GM12874 (cell line): ENCODE data around the gene GSK3A.
A peak's percentile ranks its signal among the peaks of the same experiment; 100 is the strongest.

Source experiments
- TF ChIP-seq, protein P1 (sequence below): IDR thresholded peaks from 2 replicates; pipeline ENCODE4 v1.5.1; 2011; ENCODE audit warnings: low read depth, mild to moderate bottlenecking, control low read depth, low read length, moderate library complexity; ENCODE audit not compliant: insufficient read depth

The GSK3A gene

GRCh38 chr19:42279902-42280814 is 37.8 kb upstream of the GSK3A start:
- TF ChIP-seq, protein P1, sequence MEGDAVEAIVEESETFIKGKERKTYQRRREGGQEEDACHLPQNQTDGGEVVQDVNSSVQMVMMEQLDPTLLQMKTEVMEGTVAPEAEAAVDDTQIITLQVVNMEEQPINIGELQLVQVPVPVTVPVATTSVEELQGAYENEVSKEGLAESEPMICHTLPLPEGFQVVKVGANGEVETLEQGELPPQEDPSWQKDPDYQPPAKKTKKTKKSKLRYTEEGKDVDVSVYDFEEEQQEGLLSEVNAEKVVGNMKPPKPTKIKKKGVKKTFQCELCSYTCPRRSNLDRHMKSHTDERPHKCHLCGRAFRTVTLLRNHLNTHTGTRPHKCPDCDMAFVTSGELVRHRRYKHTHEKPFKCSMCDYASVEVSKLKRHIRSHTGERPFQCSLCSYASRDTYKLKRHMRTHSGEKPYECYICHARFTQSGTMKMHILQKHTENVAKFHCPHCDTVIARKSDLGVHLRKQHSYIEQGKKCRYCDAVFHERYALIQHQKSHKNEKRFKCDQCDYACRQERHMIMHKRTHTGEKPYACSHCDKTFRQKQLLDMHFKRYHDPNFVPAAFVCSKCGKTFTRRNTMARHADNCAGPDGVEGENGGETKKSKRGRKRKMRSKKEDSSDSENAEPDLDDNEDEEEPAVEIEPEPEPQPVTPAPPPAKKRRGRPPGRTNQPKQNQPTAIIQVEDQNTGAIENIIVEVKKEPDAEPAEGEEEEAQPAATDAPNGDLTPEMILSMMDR, result peak; percentile 99

DNA sequence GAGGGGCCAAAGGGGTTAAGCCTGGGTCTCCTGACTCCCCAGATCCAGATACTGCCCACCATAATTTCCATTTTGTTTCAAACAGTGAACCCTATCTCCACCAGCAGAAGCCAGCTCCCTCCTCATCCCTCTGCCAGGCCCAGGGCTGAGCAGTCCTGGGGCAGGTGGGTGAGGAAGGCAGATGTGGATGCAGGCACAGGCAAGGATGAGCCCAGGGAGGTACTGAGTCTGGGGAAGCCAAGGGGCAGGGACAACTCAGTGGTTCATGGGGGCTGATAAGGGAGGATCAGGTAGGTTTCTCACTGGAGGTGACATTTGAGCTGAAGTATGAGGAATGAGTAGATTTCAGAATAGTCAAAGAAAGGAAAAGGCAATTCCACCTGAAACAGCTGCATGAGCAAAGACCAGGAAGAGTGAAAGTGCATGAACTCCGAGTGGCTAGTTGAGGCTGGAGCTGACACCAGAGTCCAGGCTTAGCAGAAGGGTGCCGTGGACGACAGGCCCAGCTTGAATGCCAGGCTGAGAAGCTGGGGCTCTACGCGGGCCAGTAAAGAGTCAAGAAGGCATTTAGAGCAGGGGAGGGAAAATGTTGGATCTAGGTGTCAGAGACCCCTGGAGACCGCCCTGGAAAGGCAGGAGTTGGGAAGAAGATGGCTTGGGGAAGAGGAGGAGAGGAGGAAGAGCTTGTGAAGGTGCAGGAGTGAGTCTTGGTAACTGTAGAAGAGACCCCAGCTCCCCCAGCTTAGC is 36.9 kb upstream of the GSK3A start:
- TF ChIP-seq, protein P1, result no peak

GRCh38 chr19:42278452-42279154 is 36.2 kb upstream of the GSK3A start:
- TF ChIP-seq, protein P1, result no peak

DNA sequence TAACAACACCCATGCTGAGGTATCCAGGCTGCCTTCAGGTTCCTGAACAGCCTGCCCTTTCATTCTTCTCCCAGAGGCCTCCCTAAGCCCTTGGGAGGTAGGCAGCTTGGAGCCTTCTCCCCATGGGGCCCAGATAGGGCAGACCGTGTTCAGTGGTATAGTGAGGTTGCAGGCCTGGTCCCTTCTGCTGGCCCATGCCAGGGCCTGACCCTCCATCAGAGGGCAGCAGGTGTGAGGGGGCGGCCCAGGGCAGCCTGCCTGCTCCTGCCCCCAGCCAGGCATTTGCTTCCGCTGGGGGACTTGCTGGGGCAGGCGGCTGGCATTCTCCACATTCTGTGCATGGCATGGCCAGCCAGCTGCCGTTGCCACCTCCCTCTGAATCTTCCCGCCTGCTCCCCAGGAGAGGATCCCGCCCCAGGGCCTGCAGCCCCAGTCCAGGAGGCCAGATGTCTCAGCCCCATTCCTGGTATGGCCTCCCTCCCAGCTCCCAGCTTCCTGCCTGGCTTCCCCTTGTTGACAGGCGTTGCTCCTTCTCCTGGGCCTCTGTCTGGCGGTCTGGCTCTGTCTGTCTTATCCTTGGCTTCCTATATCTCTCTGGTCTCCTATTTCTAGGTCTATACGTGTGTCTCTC is 35.5 kb upstream of the GSK3A start:
- TF ChIP-seq, protein P1, result no peak

- TF ChIP-seq, protein P1, result no peak
Observed at GRCh38 chr19:42276821-42277220, 34.4 kb upstream of the GSK3A start.

DNA sequence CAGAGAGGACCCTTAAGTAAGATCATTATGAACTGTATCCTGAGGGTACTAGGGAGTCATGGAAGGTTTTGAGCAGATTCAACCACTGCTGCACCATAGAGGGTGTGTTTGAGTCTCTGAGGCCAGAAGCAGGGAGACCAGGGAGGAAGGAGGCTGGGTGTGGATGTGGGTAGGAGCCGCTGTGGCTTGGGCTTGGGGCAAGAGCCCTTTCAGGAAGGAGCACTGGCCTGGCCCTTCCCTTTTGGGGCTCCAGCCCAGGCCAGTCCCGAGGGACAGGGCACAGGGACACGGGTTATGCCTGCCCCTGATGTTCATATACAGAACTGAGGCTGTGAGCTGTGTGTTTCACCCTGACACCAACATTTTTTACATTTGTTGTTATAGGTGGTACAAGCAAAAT is 33.9 kb upstream of the GSK3A start:
- TF ChIP-seq, protein P1, result no peak

GRCh38 chr19:42275517-42275916 is 33.1 kb upstream of the GSK3A start:
- TF ChIP-seq, protein P1, result no peak
